Transverse colon (tissue), 4 donors: ENCODE data around the gene SNCG. TPM values are rescaled to one million over a fixed set of nuclear protein-coding genes. Genes with fewer than 3 reads are reported as not detected.
A peak's percentile ranks its signal among the peaks of the same experiment; 100 is the strongest.

Source experiments
- DNase-seq: peaks from one replicate; pipeline ENCODE4 v3.0.0-alpha.2; 2019
- H3K27ac ChIP-seq, 4 donors: fragments of 200-600 bp; sonication (generic); 2 replicates each; pipeline ENCODE4 v1.5.1; 2016 to 2018; ENCODE audit warnings: inconsistent platforms in 4 of 4
- H3K27me3 ChIP-seq: fragments of 200-600 bp; sonication (generic); 2 replicates; pipeline ENCODE4 v1.5.1; 2017; ENCODE audit warnings: inconsistent platforms
- H3K36me3 ChIP-seq, 4 donors: fragments of 200-600 bp; sonication (generic); 2 replicates each; pipeline ENCODE4 v1.5.1; 2017 to 2019; ENCODE audit warnings: inconsistent platforms in 4 of 4
- H3K4me1 ChIP-seq, 4 donors: fragments of 200-600 bp; sonication (generic); 2 replicates each; pipeline ENCODE4 v1.5.1; 2017 to 2020; ENCODE audit warnings: inconsistent platforms in 4 of 4
- H3K4me3 ChIP-seq, 4 donors: fragments of 200-600 bp; sonication (generic); 1 replicate in 1 of 4; 2 replicates in 3 of 4; pipeline versions ENCODE4 v1.5.1 to v1.6.1; 2017 to 2019; ENCODE audit warnings: inconsistent platforms in 4 of 4
- H3K9me3 ChIP-seq, 2 donors: fragments of 200-600 bp; sonication (generic); 2 replicates each; pipeline ENCODE4 v1.5.1; 2017 to 2019; ENCODE audit warnings: inconsistent platforms in 2 of 2
- EP300 ChIP-seq: sonication (generic); formaldehyde crosslinking; IDR thresholded peaks from one replicate; pipeline ENCODE4 v1.6.1; 2017; ENCODE audit warnings: antibody characterized with exemption, low read depth
- POLR2A ChIP-seq: fragments of 450-650 bp; IDR thresholded peaks from one replicate; pipeline ENCODE4 v1.6.1; 2016; ENCODE audit warnings: antibody characterized with exemption, mild to moderate bottlenecking, moderate library complexity
- POLR2AphosphoS5 ChIP-seq, 3 donors: sonication (generic); formaldehyde crosslinking; IDR thresholded peaks; one replicate each; pipeline ENCODE4 v1.6.1; 2016; ENCODE audit warnings: antibody characterized with exemption in 3 of 3
- WGBS, 2 donors: methylation state at CpG; one replicate each; pipeline ENCODE4 v1.1.5; 2018; ENCODE audit warnings: low coverage in 1 of 2; 5-methylcytosine and 5-hydroxymethylcytosine counted together
- in situ Hi-C, 4 donors: fragments of 200-750 bp; cut with MboI; loops; one replicate each; pipeline versions ENCODE4 v1.15.0 to v1.15.1; 2017; ENCODE audit warnings: low sequenced_read_pairs in 3 of 4, low pct_ligation_motif_present in 1 of 4, low pct_unique_long_range_greater_than_20kb in 1 of 4
- intact Hi-C: fragments of 100-400 bp; cut with DNase I; formaldehyde crosslinking; loops from one replicate; pipeline ENCODE4 v1.15.1; 2023; ENCODE audit warnings: low total_unique reads
- total RNA-seq, 4 donors: library from RNA; depleted of rRNA; stranded (reverse); fragments of >200 nt; gene quantifications; one replicate each; pipeline ENCODE4 v1.1.0, GENCODE V29; 2016
- TF ChIP-seq, protein P1 (sequence below), 5 experiments: fragments of 200-600 bp in 3 of 5; fragments of 450-650 bp in 2 of 5; sonication (generic) in 3 of 5; IDR thresholded peaks; 1 replicate in 2 of 5; 2 replicates in 3 of 5; pipeline ENCODE4 v1.5.1; 2016 to 2017; ENCODE audit warnings: antibody characterized with exemption in 5 of 5, inconsistent platforms in 3 of 5, mild to moderate bottlenecking in 2 of 5, moderate library complexity in 1 of 5

The SNCG gene
- total RNA-seq, 4 donors from 2014 or later = 7.4 to 7.5 TPM; not detected in 2

DNA sequence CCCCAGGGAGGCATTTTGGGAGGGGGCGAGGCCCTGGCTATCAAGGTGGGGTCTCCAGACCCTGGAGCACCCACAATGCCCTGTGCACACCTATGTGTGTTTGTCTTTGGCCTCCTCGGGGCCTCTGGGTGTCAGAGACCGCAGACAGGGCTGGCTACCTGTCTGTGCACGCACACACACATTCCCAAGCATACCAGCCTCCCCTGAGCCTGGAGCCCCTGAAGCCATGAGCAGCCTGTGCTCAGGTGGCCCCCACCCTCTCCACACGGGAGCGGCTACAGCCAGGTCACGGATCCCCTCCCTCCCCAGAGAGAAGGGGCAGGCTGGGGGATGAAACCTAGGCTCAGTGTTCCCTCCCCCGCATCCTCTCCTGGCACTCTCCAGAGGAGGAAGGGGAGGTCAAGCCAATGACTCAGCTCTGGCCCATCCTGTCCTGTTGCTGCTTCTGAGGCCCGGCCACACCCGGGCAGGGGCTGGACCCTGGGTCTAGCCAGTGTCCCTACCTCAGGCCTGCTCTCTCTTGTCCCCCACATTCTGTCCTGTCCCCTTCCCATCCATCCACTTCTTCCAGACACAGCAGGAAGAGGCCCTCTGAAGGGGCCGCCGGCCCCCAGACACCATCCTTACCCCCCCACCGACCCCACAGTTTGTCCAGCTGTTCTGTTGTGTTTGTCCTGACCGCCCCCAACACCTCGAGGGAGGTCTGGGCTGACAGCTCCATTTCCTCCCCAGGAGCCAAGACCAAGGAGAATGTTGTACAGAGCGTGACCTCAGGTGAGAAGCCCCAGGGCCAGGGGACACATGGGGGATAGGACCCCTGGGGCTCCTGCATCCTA, 720 bp downstream of the SNCG start:
- in situ Hi-C loops (no loop called here), intact Hi-C loops (no loop called here)
- WGBS, 2 donors = 57% methylated on average over 14 of the region's 16 CpGs; no CpG with 5 or more reads in 1 of the 2 donors
- H3K4me3 ChIP-seq = peak overlapping the region in 1 of 4 donors; percentile 2
- TF ChIP-seq EP300 (no peak), POLR2A (no peak), POLR2AphosphoS5 (IDR thresholded peaks at IDR 0.05) (no peak)
- TF ChIP-seq, protein P1, sequence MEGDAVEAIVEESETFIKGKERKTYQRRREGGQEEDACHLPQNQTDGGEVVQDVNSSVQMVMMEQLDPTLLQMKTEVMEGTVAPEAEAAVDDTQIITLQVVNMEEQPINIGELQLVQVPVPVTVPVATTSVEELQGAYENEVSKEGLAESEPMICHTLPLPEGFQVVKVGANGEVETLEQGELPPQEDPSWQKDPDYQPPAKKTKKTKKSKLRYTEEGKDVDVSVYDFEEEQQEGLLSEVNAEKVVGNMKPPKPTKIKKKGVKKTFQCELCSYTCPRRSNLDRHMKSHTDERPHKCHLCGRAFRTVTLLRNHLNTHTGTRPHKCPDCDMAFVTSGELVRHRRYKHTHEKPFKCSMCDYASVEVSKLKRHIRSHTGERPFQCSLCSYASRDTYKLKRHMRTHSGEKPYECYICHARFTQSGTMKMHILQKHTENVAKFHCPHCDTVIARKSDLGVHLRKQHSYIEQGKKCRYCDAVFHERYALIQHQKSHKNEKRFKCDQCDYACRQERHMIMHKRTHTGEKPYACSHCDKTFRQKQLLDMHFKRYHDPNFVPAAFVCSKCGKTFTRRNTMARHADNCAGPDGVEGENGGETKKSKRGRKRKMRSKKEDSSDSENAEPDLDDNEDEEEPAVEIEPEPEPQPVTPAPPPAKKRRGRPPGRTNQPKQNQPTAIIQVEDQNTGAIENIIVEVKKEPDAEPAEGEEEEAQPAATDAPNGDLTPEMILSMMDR (IDR thresholded peaks at IDR 0.05) = no peak
- H3K27ac ChIP-seq = peak overlapping the region; percentile 33 to 69 (median 46)
- H3K4me1 ChIP-seq = peaks cover 0 to 26% (median 9%) of the 10 kb centered on the region in 4 donors
- DNase-seq = no peak
- no peaks in the 10 kb centered on the region for H3K36me3 ChIP-seq
- no peaks in the 10 kb centered on the region for H3K27me3 ChIP-seq
- no peaks in the 10 kb centered on the region for H3K9me3 ChIP-seq

DNA sequence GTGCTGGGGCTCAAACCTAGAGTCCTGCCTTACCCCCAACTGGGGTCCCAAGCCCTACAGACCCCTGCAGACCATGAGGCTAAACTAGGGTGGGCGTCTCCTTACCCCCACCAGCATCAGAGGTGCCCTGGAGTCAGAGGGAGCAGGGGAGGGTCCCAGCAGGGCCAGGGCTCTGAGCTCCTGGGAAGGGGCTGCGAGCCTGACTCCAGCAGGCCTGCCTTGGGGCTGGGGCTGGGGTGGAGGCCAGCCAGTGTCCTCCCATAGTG, 1.3 kb downstream of the SNCG start:
- Histone ChIP-seq H3K4me3 (no peak overlapping the region), H3K36me3 (no peaks in the 10 kb centered on the region), H3K27ac (peak overlapping the region in 2 of 4 donors; percentile 8 to 46), H3K9me3 (no peaks in the 10 kb centered on the region), H3K4me1 (peaks cover 0 to 21% (median 7%) of the 10 kb centered on the region in 4 donors), H3K27me3 (no peaks in the 10 kb centered on the region)
- 86% methylated on average over 2 of the region's 2 CpGs; no CpG with 5 or more reads in 1 of the 2 donors for WGBS, 2 donors
- intact Hi-C loops = no loop called here
- TF ChIP-seq EP300 (no peak), POLR2AphosphoS5 (IDR thresholded peaks at IDR 0.05) (no peak), POLR2A (no peak)
- TF ChIP-seq, protein P1 (IDR thresholded peaks at IDR 0.05) = no peak
- no peak for DNase-seq
- in situ Hi-C loops = no loop called here

DNA sequence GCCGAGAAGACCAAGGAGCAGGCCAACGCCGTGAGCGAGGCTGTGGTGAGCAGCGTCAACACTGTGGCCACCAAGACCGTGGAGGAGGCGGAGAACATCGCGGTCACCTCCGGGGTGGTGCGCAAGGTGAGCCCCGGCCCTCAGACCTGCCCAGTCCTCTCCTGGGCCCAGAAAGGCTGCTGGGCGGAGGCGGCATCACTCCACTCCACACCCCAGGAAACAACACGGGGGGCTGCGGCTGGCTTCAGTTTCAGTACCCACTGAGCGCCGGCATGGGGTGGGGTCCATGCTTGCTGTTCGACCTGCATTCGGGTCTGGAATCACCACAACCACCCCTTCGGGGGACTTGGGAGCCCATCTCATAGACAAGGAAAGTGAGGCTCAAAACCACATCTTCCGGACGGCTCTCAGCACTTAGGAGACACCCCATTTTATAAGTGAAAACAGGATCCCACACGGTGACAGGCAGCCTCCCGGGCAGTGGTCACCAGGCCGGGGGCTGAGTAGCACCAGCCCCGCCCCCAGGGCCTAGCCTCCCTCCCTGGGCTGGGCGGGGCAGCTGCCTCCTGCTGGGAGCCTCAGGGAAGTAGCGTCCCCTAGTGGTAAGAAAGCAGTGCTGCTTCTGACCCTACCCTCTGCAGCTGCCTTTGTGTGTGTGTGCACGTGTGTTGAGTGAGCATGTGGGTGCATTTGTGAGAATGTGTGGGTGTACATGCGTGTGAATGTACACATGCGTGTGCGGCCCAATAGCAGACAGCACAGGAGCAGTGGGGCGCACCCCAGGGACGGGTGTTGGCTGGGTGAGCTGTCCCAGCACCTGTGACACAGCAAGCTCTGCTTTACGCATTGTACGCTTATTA, 1.8 kb downstream of the SNCG start:
- peak; percentile 52 for DNase-seq
- TF ChIP-seq, protein P1 (IDR thresholded peaks at IDR 0.05) = peak; percentile 77 to 93 (median 87)
- TF ChIP-seq POLR2A (no peak), EP300 (no peak), POLR2AphosphoS5 (IDR thresholded peaks at IDR 0.05) (no peak)
- Histone ChIP-seq H3K27ac (peak overlapping the region in 2 of 4 donors; percentile 8 to 46), H3K9me3 (no peaks in the 10 kb centered on the region), H3K27me3 (no peaks in the 10 kb centered on the region), H3K36me3 (no peaks in the 10 kb centered on the region), H3K4me3 (no peak overlapping the region), H3K4me1 (peaks cover 0 to 15% (median 7%) of the 10 kb centered on the region in 4 donors)
- in situ Hi-C loops (no loop called here), intact Hi-C loops (no loop called here)
- 61 to 68% methylated on average over 4 to 37 of the region's 37 CpGs for WGBS, 2 donors

DNA sequence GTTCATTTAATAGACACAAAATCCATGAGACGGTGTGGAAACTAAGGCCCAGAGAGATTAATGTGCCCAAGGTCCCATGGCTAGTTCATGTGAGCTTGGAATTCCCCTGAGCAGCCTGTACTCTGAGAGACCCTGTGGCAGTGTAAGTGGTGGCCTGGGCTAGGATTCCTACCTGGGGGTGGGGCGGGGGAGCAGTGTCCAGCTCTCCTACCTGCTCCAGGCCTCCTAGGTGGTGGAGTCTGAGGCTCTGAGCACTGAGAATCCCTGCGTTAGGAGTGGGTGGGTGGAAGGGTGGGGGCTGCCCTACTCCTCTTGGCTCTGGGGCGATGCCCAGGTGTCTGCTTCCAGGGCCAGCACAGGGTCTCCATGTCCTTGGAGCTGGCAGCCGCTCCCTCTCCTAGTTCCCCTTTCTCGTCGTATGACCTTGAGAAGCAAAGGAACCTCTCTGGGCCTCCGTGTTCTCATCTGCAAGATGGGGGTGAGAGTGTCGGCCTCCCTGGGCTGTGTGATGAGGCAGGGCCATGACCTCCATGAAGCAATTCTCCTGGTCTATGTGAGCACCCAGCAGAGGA, 2.5 kb downstream of the SNCG start:
- in situ Hi-C loops (no loop called here), intact Hi-C loops (no loop called here)
- no peaks in the 10 kb centered on the region for H3K36me3 ChIP-seq
- peaks cover 0 to 15% (median 7%) of the 10 kb centered on the region in 4 donors for H3K4me1 ChIP-seq
- 86% methylated on average over 9 of the region's 9 CpGs; no CpG with 5 or more reads in 1 of the 2 donors for WGBS, 2 donors
- no peak overlapping the region for H3K27ac ChIP-seq
- no peaks in the 10 kb centered on the region for H3K27me3 ChIP-seq
- DNase-seq = peak; percentile 2
- TF ChIP-seq POLR2AphosphoS5 (IDR thresholded peaks at IDR 0.05) = no peak
- no peak overlapping the region for H3K4me3 ChIP-seq
- H3K9me3 ChIP-seq = no peaks in the 10 kb centered on the region
